Cortex of kidney (tissue), 1 donor: ENCODE results near the gene D2HGDH.
"Not testable (repeated sequence)": the region's sequence is repeated elsewhere in the genome, so short reads cannot be mapped to it uniquely, and the experiment has no call there.

ENCODE experiments used
- DNase-seq: peaks from one replicate; lab custom pipeline; 2025; lab: John Stamatoyannopoulos, UW

Gene D2HGDH

GRCh38 chr2:241768850-241769249 is 34.4 kb downstream of the D2HGDH start:
- DNase-seq = no peak

GRCh38 chr2:241769819-241770184 is 35.4 kb downstream of the D2HGDH start:
- DNase-seq = no peak

DNA sequence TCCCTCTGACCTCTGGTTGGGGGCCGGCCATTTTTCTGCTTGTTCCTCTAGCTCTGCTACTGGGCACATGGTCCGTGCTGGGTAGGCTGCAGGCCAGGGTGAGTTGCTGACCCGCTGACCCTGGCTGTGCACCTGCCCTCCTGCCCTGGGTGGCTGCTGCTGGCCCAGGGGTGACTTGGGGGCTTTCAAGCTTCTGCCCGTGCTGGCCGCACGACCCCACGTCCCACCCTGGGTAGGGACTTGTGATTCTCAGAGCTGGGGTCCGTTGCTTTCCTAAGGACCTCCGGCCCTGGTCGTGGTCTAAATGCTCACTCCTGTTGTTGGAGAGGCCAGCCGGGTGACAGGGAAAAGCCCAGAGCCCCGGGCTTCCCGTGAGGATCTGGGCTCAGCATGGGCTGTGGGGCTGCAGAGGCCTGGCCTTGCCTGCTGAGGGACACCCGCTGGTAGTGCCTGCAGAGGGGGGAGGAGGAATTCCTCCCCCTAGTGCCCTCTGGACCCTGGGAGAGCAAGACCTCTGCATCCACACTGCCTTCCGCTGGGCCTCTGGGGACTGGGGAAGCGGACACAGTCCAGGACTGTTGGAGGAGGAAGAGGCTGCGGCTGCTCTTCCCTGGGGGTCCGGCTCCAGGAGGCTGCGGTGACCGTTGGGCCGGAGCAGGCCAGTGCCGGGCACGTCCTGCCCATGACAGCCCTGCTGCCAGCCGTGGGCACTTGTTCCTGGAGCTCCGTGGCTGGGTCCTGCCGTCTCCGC is 35.9 kb downstream of the D2HGDH start:
- DNase-seq = no peak

DNA sequence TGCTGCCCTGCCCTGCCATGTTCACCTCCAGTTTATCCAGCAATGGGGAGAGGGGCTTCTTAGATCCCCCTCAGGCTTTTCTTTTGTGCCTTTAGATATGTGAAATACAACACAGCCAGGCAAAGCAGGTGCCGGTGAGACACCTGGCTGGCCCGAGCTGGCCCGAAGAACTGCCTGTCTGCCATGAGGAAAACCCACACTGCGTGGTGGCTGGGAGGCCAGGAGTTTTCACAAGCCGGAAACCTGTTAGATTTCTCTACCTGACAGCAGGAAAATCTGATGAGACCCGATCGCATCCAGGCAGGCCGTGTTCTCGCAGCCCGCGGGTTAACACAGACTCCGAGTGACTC is 36.5 kb downstream of the D2HGDH start:
- DNase-seq = no peak

DNA sequence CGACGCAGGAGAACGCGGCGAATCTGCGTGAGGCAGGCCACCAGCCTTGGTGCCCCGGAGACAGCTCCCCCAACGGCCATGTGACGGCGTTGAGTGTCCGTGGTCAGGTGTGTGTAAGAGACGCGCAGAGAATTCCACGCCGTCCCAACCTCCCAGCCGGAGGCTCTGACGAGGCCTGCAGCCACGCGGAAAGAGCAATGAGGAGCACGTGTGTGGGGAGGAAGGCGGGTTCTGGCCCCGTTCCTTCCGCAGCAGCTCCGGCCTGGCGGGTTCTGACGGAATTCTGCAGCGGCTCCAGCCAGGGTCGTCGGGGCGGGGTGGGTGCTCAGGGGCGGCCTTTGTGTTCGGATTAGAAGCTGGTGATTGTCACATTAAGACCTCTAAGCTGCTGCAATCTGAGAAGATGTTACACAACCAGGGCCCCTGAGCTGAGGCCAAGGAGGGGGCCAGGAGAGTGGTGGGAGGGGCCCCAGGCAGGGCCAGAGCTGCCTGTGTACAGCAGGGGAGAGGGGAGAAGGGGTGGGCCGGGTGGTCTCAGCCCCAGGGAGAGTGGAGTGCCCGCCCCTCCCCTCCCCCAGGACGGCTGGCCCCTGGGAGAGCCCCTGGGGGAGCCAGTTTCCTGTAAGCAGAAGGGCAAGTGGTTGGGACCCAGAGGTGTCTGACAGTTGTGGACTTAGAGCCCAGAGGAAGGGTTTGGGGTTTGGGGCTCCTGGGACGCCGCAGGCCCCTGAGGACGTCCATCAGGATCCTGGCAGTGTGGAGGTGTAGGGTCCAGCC is 37.0 kb downstream of the D2HGDH start:
- DNase-seq = no peak

DNA sequence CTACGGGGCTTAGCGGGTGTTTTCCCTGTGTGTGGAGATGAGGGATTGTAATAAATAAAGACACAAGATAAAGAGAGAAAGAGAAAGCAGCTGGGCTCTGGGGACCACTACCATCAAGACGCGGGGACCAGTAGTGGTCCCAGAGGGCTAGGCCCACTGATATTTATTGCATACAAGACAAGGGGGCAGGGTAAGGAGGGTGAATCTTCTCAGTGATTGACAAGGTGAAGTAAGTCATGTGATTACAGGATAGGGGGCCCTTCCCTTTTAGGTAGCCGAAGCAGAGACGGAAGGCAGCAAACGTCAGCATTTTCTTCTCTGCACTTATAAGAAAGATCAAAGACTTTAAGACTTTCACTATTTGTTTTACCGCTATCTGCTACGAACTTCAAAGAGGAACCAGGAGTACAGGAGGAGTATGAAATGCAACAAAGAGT is 37.7 kb downstream of the D2HGDH start:
- no peak for DNase-seq

DNA sequence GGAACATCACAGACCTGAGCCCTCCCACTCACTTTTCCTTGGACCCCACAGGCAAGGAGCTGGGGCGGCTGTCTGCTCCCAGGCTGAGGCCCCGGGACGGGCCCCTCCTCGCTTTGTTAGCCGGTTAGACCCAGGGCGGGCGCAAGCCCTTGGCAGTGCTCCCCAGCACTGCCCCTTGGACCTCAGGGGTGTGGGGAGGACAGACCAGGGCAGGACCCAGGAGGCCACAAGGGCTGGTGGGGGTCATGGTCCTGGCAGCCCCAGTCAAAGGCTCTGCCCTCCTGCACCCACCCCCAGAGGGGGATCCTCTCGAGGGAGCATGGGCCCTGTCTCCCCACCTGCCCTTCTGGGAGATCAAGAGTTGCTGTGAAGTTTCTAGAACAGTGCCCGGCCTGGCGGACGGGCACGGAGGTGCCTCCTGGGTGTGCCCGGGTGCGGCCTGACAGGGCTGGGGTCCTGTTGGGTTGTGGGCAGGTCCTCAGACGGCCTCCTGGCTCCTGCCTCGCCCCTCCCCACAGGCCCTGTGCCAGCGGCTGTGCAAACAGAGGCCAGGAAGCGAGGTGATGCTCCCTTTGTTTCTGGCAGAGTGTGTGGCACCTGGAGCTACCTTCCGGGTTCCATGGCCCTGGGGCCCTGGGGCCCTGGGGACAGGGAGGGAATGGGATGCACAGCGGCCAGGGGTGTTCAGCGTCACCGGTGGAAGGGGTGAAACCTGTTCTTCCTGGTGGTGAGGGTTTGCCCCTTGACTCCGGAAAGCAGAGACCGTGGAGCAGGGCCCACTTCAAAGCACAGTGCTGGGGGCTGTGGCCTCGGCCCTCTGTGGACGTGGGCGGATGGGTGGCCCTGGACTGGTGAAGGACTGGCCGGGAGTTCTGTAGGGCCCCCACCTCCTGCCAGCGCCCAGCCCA is 39.3 kb downstream of the D2HGDH start:
- DNase-seq = no peak

GRCh38 chr2:241774419-241775222 is 40.2 kb downstream of the D2HGDH start:
- DNase-seq = no peak

- DNase-seq = no peak
These were observed 41.1 kb downstream of the D2HGDH start for GRCh38 chr2:241775223-241776177.

GRCh38 chr2:241776336-241777169 is 42.1 kb downstream of the D2HGDH start, which contains the start of gene GAL3ST2:
GAL3ST2 (plus strand) TSS chr2:241776822; CDS start chr2:241776956, 134 bp downstream.
- no peak for DNase-seq

GRCh38 chr2:241777170-241777685 is 42.8 kb downstream of the D2HGDH start:
- no peak for DNase-seq

DNA sequence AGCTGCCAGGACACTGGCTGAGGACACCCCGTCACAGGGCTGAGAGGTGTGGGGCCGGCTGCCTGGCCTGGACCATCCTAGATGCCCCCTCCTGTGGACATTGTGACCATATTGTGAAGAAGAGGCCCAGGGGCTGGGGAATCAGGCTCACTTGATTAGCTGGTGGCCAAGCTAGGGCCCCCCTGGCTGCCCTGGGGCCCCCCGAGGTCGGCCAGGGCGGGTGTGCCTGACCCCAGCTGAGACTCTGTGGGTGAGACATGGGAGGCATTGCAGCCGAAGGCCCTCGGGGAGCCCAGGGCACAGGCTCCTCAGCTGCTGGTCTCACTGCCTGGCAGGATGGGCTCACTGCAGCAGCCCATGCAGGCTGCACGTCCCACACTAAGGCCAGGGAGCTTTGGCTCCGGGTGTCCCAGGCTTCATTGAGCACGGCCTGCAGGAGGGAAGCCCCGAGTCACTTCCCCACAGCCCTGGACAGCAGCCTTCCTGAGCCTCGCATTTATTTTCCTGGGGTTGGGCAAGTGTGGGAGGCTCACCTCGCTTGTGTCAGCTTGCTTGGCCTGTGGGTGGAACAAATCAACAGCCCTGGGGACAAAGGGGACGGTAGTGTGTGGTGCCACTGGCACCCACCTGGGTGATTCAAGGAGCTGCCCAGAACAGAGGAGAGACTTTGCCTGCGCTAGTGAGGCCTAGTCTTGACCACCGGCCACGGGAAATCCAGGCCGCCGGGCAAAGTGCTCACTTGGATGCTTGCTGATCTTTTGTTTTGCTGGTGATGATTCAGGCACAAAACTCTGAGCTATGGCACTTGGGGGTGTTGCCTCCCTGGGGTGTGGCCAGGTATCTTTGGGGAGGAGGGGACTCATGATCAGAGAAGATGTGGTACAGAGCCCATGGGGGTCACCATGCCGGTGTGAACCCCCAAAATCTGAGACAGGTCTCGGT is 43.5 kb downstream of the D2HGDH start:
- no peak for DNase-seq

- no peak for DNase-seq
These were observed 46.6 kb downstream of the D2HGDH start for GRCh38 chr2:241780939-241781569.

- DNase-seq = not testable (repeated sequence)
These were observed 47.6 kb downstream of the D2HGDH start for GRCh38 chr2:241782053-241782452.

- DNase-seq = no peak
These were observed 53.7 kb downstream of the D2HGDH start for GRCh38 chr2:241788135-241788534.

- no peak for DNase-seq
These were observed 54.1 kb downstream of the D2HGDH start for GRCh38 chr2:241788572-241788971.

GRCh38 chr2:241791385-241791784 is 57.0 kb downstream of the D2HGDH start:
- not testable (repeated sequence) for DNase-seq
